HG03095 (cell line): ENCODE results near the gene CLEC16A.

Experiments used
- ATAC-seq: cut with Tn5 transposase; IDR thresholded peaks from one replicate; pipeline ENCODE4 v1.9.1; 2021; ENCODE audit warnings: moderate library complexity; ENCODE audit not compliant: unreplicated experiment

Gene CLEC16A

GRCh38 chr16:11109566-11109965 is 165.2 kb downstream of the CLEC16A start:
- no peak for ATAC-seq

GRCh38 chr16:11111150-11111549 is 166.8 kb downstream of the CLEC16A start:
- no peak for ATAC-seq

GRCh38 chr16:11111856-11112634 is 167.7 kb downstream of the CLEC16A start:
- ATAC-seq = no peak

- ATAC-seq = no peak
Measured at GRCh38 chr16:11112723-11113348, 168.5 kb downstream of the CLEC16A start.

GRCh38 chr16:11114366-11115164 is 170.2 kb downstream of the CLEC16A start:
- no peak for ATAC-seq

GRCh38 chr16:11117576-11118211 is 173.3 kb downstream of the CLEC16A start:
- no peak for ATAC-seq

- no peak for ATAC-seq
Measured at GRCh38 chr16:11118479-11118878, 174.1 kb downstream of the CLEC16A start.

- no peak for ATAC-seq
Measured at GRCh38 chr16:11121083-11121608, 176.8 kb downstream of the CLEC16A start.

- ATAC-seq = no peak
Measured at GRCh38 chr16:11121914-11122692, 177.7 kb downstream of the CLEC16A start.

- ATAC-seq = no peak
Measured at GRCh38 chr16:11123666-11124065, 179.3 kb downstream of the CLEC16A start.

- ATAC-seq = no peak
Measured at GRCh38 chr16:11125936-11126335, 181.6 kb downstream of the CLEC16A start.

GRCh38 chr16:11126399-11127054 is 182.2 kb downstream of the CLEC16A start:
- ATAC-seq = no peak

GRCh38 chr16:11127610-11128195 is 183.3 kb downstream of the CLEC16A start:
- ATAC-seq = no peak

GRCh38 chr16:11128211-11129141 is 184.1 kb downstream of the CLEC16A start:
- no peak for ATAC-seq

- ATAC-seq = no peak
Measured at GRCh38 chr16:11129378-11129781, 185.0 kb downstream of the CLEC16A start.

GRCh38 chr16:11130978-11131665 is 186.8 kb downstream of the CLEC16A start:
- no peak for ATAC-seq

- no peak for ATAC-seq
Measured at GRCh38 chr16:11131706-11132105, 187.3 kb downstream of the CLEC16A start.
